ENCODE data around the gene ALG14. TPM values are rescaled to one million over a fixed set of nuclear protein-coding genes. Genes with fewer than 3 reads are reported as not detected.

Gene ALG14
- total RNA-seq, 4 donors from 2014 or later, result 0.46 to 1.9 (median 1.1) TPM

GRCh38 chr1:94980582-94981574 lies 91.9 kb downstream of the ALG14 start:
- DNase-seq (ENCODE audit: low spot score in 2 of 2), result no peak
- H3K4me3 ChIP-seq (ENCODE audit: low read depth, poor library complexity, severe bottlenecking), result no peak overlapping the region
- WGBS, 2 donors, result 83 to 84% methylated on average over 6 of the region's 6 CpGs
- TF ChIP-seq POLR2A (IDR thresholded peaks at IDR 0.05) (no peak), CTCF (IDR thresholded peaks at IDR 0.05) (no peak)
- intact Hi-C loops (cut with DNase I; ENCODE audit: low total_unique reads), result no loop called here

- WGBS, 2 donors, result 62 to 70% methylated on average over 9 of the region's 9 CpGs
- intact Hi-C loops (cut with DNase I; ENCODE audit: low total_unique reads), result no loop called here
- DNase-seq (ENCODE audit: low spot score in 2 of 2), result no peak
- no peak overlapping the region for H3K4me3 ChIP-seq (ENCODE audit: low read depth, poor library complexity, severe bottlenecking)
- TF ChIP-seq POLR2A (IDR thresholded peaks at IDR 0.05) (no peak), CTCF (IDR thresholded peaks at IDR 0.05) (no peak)
Observed at GRCh38 chr1:94979656-94980581, 92.8 kb downstream of the ALG14 start.

- intact Hi-C loops (cut with DNase I; ENCODE audit: low total_unique reads), result no loop called here
- no peak for TF ChIP-seq CTCF (IDR thresholded peaks at IDR 0.05)
- no peak for TF ChIP-seq POLR2A (IDR thresholded peaks at IDR 0.05)
- DNase-seq (ENCODE audit: low spot score in 2 of 2), result no peak
- no peak overlapping the region for H3K4me3 ChIP-seq (ENCODE audit: low read depth, poor library complexity, severe bottlenecking)
- WGBS, 2 donors, result 86 to 89% methylated on average over 5 of the region's 5 CpGs
Observed at GRCh38 chr1:94979131-94979530, 93.6 kb downstream of the ALG14 start.

GRCh38 chr1:94978401-94978800 lies 94.3 kb downstream of the ALG14 start:
- DNase-seq (ENCODE audit: low spot score in 2 of 2), result no peak
- intact Hi-C loops (cut with DNase I; ENCODE audit: low total_unique reads), result no loop called here
- TF ChIP-seq POLR2A (IDR thresholded peaks at IDR 0.05) (no peak), CTCF (IDR thresholded peaks at IDR 0.05) (no peak)
- WGBS, 2 donors, result 95 to 98% methylated on average over 2 of the region's 2 CpGs
- no peak overlapping the region for H3K4me3 ChIP-seq (ENCODE audit: low read depth, poor library complexity, severe bottlenecking)

- WGBS, 2 donors, result 83 to 97% methylated on average over 6 of the region's 6 CpGs
Observed at GRCh38 chr1:94976971-94977548, 95.7 kb downstream of the ALG14 start.

More at GRCh38 chr1:94976971-94977548, 95.7 kb downstream of the ALG14 start:
- no peak overlapping the region for H3K4me3 ChIP-seq (ENCODE audit: low read depth, poor library complexity, severe bottlenecking)
- TF ChIP-seq CTCF (IDR thresholded peaks at IDR 0.05), result no peak
- no peak for TF ChIP-seq POLR2A (IDR thresholded peaks at IDR 0.05)
- intact Hi-C loops (cut with DNase I; ENCODE audit: low total_unique reads), result no loop called here
- no peak for DNase-seq (ENCODE audit: low spot score in 2 of 2)

Data from lower leg skin (tissue), 4 donors.